ENCODE measurements around the gene TCL1B. TPM values are rescaled to one million over a fixed set of nuclear protein-coding genes. Genes with fewer than 3 reads are reported as not detected.

TCL1B gene
- total and polyA plus RNA-seq, 2 of the 4 experiments (the other 2 are of a cell fraction) = not detected

DNA sequence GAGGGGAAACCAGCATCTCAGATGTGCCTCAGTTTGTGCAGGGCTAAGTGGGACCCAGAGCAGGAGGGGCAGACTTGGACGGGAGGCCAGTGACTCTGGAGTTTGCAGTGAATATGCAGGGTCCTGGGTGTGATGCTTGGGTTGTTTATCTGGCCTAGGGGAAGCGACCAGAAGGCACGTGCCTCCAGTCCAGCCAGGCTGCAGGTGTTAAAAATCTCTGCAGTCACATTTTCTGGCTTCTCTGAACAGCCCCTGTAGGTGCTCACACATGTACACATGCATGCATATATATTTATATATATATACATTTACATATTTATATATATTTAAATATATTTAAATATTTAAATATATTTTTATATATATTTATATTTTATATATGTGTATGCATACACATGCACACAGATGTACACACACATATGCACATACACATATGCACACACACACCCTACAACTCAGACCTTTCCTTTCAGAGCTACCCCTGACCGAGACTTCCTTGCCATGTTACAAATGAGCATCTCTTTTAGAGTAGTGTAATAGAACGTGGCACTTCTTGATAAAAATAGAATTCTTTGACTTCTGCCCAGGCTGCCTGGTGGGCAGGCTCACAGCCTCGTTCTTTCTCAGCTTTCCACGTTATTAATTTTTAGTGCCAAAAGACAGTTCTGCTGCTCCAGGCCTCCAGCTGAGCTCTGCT is 26.8 kb upstream of the TCL1B start:
- Histone ChIP-seq H3K36me3 (ENCODE audit: control insufficient read depth, insufficient read depth, low read length) (no peaks in the 10 kb centered on the region), H3K23ac (ENCODE audit: low read depth, low read length) (no peak overlapping the region), H3K4ac (ENCODE audit: low read depth, low read length) (no peak overlapping the region), H2BK15ac (ENCODE audit: low read depth, low read length) (no peak overlapping the region), H3K27me3 (ENCODE audit: control insufficient read depth, insufficient read depth, low read length) (no peaks in the 10 kb centered on the region; the same call in 1 of the 2 replicates), H4K91ac (ENCODE audit: insufficient read depth, low read depth, low read length) (no peak overlapping the region), H3K18ac (ENCODE audit: low read depth, low read length) (no peak overlapping the region), H2BK20ac (ENCODE audit: low read depth, low read length) (no peak overlapping the region), H4K20me1 (ENCODE audit: insufficient read depth, low read length) (no peaks in the 10 kb centered on the region), H3K9me1 (ENCODE audit: insufficient read depth, low read length) (no peaks in the 10 kb centered on the region), H4K5ac (ENCODE audit: low read depth, low read length) (no peak overlapping the region), H3K27ac (ENCODE audit: insufficient read depth, low read length) (no peak overlapping the region), H2AFZ (replicated peaks; ENCODE audit: low read length, poor library complexity) (no peak overlapping the region), H3K4me3 (ENCODE audit: insufficient read depth, low read depth, low read length) (no peak overlapping the region), H3K4me2 (ENCODE audit: low read depth, low read length) (no peak overlapping the region), H2AK5ac (ENCODE audit: low read depth, low read length) (no peak overlapping the region), H2BK5ac (ENCODE audit: low read depth, low read length, poor library complexity, severe bottlenecking) (no peak overlapping the region), H3K9ac (ENCODE audit: low read depth, low read length) (no peak overlapping the region), H4K8ac (ENCODE audit: low read depth in 2 of 2, low read length in 2 of 2) (no peak overlapping the region), H2BK120ac (ENCODE audit: low read depth, low read length) (no peak overlapping the region), H3K14ac (replicated peaks; ENCODE audit: low read depth, low read length) (no peak overlapping the region), H3K9me3 (ENCODE audit: control insufficient read depth, insufficient read depth, low read length) (no peaks in the 10 kb centered on the region), H3K79me1 (ENCODE audit: low read depth in 1 of 2, low read length in 2 of 2) (no peaks in the 10 kb centered on the region), H3K4me1 (ENCODE audit: control insufficient read depth, insufficient read depth, low read length) (no peaks in the 10 kb centered on the region), H3K56ac (ENCODE audit: extremely low read depth, insufficient read depth, low read length) (no peak overlapping the region), H2AK9ac (replicated peaks; ENCODE audit: low read depth, low read length, poor library complexity) (no peak overlapping the region)
- ATAC-seq (ENCODE audit: low read depth) (no peak), DNase-seq (no peak)
- BruUV-seq (replicated peaks) = no TSS peak
- dilution Hi-C loops (cut with HindIII; ENCODE audit: low sequenced_read_pairs, unreplicated experiment) = no loop called here
- in situ Hi-C loops (cut with MboI; ENCODE audit: low sequenced_read_pairs) = no loop called here
- ChIA-PET CTCF (no interaction called here), POLR2A (ENCODE audit: unreplicated experiment) (no interaction called here)
- TF ChIP-seq, protein P1, sequence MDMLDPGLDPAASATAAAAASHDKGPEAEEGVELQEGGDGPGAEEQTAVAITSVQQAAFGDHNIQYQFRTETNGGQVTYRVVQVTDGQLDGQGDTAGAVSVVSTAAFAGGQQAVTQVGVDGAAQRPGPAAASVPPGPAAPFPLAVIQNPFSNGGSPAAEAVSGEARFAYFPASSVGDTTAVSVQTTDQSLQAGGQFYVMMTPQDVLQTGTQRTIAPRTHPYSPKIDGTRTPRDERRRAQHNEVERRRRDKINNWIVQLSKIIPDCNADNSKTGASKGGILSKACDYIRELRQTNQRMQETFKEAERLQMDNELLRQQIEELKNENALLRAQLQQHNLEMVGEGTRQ (IDR thresholded peaks at IDR 0.05; ENCODE audit: low read depth, low read length) = no peak
- TF ChIP-seq SMC3 (IDR thresholded peaks at IDR 0.05; ENCODE audit: low read depth, low read length) (no peak), MAZ (IDR thresholded peaks at IDR 0.05; ENCODE audit: borderline replicate concordance, low read depth, low read length) (no peak), MAFK (IDR thresholded peaks at IDR 0.05; ENCODE audit: low read depth, low read length) (no peak), MXI1 (IDR thresholded peaks at IDR 0.05; ENCODE audit: borderline replicate concordance, low read depth, low read length) (no peak), RAD21 (IDR thresholded peaks at IDR 0.05; ENCODE audit: low read length) (no peak), FOS (IDR thresholded peaks at IDR 0.05; ENCODE audit: low read depth, low read length) (no peak), RFX5 (IDR thresholded peaks at IDR 0.05; ENCODE audit: low read depth, low read length) (no peak), CEBPB (IDR thresholded peaks at IDR 0.05; ENCODE audit: low read depth, low read length) (no peak), NFE2L2 (IDR thresholded peaks at IDR 0.05; ENCODE audit: low read depth, low read length) (no peak), BHLHE40 (IDR thresholded peaks at IDR 0.05; ENCODE audit: low read depth, low read length) (no peak), RCOR1 (IDR thresholded peaks at IDR 0.05; ENCODE audit: insufficient replicate concordance, low read length) (no peak)
- TF ChIP-seq, protein P2, sequence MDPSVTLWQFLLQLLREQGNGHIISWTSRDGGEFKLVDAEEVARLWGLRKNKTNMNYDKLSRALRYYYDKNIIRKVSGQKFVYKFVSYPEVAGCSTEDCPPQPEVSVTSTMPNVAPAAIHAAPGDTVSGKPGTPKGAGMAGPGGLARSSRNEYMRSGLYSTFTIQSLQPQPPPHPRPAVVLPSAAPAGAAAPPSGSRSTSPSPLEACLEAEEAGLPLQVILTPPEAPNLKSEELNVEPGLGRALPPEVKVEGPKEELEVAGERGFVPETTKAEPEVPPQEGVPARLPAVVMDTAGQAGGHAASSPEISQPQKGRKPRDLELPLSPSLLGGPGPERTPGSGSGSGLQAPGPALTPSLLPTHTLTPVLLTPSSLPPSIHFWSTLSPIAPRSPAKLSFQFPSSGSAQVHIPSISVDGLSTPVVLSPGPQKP (IDR thresholded peaks at IDR 0.05; ENCODE audit: borderline replicate concordance, low read depth, low read length) = no peak
- TF ChIP-seq, protein P3, sequence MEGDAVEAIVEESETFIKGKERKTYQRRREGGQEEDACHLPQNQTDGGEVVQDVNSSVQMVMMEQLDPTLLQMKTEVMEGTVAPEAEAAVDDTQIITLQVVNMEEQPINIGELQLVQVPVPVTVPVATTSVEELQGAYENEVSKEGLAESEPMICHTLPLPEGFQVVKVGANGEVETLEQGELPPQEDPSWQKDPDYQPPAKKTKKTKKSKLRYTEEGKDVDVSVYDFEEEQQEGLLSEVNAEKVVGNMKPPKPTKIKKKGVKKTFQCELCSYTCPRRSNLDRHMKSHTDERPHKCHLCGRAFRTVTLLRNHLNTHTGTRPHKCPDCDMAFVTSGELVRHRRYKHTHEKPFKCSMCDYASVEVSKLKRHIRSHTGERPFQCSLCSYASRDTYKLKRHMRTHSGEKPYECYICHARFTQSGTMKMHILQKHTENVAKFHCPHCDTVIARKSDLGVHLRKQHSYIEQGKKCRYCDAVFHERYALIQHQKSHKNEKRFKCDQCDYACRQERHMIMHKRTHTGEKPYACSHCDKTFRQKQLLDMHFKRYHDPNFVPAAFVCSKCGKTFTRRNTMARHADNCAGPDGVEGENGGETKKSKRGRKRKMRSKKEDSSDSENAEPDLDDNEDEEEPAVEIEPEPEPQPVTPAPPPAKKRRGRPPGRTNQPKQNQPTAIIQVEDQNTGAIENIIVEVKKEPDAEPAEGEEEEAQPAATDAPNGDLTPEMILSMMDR (conservative IDR thresholded peaks at IDR 0.05; ENCODE audit: low read depth, low read length) = no peak
- intact Hi-C loops (cut with micrococcal nuclease) = no loop called here
- WGBS, 2 experiments (ENCODE audit: extremely low coverage in 2 of 2, insufficient read length in 1 of 2) = 20% methylated on average over 3 of the region's 7 CpGs; no CpG with 5 or more reads in 1 of the 2 experiments

All from IMR-90 (cell line).